ENCODE data around the gene SCGB2B2.
"Not testable (repeated sequence)": the region's sequence is repeated elsewhere in the genome, so short reads cannot be mapped to it uniquely, and the experiment has no call there.

SCGB2B2 gene

GRCh38 chr19:34668077-34668689 lies 8.8 kb downstream of the SCGB2B2 start:
- DNase-seq = peak in 2 of 3 experiments; percentile 53 to 59

DNA sequence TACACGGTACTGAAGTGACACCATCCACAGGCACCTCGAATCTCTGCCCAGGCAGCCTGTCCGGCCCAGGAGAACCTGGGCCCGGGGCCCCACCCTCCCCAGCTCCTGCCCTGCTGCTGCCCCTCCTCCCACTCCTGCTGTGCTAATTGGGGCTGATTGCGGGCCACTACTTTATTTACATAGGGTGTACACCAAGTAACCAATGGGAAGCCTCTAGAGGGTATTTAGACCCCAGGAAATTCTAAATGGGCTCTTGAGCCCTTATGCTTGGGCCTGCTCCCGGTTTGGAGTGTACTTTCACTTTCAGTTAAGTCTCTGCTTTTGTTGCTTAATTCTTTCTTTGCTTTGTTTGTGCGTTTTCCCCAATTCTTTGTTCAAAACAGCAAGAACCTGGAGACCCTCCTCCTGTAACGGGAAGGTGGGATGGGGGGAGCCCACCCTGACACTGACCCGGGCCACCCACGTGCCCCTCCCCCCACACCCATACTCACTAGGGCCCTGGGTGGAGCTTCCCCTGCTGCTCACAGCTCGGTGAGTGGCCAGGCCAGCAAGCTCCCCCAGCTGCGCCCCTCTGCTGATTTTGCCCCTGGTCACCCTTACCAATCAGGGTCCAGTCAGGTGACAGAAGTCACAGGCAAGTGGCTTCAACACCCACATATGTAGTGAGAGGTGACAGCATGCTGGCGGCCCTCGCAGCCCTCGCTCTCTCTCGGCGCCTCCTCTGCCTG lies 9.4 kb downstream of the SCGB2B2 start:
- DNase-seq = peak; percentile 31 to 88 (median 79)

DNA sequence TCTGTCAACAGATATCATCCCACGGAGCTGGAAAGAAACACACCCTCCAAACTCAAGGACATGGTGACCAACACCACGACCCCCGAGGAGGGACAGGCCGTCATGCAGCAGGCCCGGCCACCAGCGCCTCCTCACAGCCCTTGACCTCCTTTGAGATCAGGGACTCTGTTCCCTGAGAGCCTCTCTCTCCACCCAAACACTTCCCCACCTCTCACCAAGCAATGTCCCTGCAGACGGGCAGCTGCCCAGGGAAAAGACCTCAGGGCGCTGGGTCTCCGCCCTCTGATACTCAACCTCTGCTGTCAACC lies 10.0 kb downstream of the SCGB2B2 start:
- no peak for DNase-seq

GRCh38 chr19:34666200-34666957 lies 10.6 kb downstream of the SCGB2B2 start:
- DNase-seq = no peak

GRCh38 chr19:34665275-34665674 lies 11.7 kb downstream of the SCGB2B2 start:
- DNase-seq = not testable (repeated sequence)

DNA sequence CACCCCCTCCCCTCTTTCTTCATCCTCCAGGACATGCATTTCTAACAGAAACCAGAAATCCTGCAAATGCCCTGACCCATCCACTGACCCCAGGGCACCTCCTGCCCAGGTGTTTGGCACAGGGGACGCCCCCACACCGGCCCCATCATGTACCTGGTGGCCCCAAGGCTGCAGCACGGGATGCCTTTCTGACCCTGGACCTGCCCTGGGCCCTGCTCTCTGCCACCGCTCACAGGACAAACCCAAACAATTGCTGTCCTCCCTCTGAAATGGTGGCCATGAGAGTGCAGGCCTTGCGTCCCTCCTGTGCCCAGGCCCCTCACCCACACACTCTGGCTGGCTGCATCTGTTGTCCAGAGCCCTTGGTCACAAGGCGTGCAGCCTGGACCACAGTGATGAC lies 12.1 kb downstream of the SCGB2B2 start:
- no peak for DNase-seq

DNA sequence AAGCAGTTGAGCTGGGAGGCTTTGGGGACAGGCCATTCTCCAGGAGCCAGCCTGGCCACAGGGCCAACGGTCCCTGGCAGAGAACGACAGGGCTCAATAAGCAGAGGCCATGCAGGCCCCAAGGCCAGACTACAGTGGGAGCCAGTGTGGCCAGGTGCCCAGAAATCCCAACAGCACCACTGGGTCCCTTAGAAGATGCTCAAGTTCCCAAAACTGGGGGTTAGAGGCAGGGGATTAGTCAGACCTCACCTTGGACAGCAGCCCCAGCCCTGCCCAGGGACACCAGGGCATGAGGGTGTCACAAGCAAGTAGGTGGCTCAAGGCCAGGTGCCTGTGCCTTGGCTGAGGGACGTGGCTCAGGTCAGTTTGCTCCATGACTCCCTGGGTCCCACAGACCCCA lies 12.8 kb downstream of the SCGB2B2 start:
- DNase-seq = no peak

GRCh38 chr19:34662919-34663318 lies 14.0 kb downstream of the SCGB2B2 start:
- peak; percentile 3 to 56 (median 14) for DNase-seq

- DNase-seq = no peak
Observed at GRCh38 chr19:34661357-34661756, 15.6 kb downstream of the SCGB2B2 start.

GRCh38 chr19:34655651-34656050 lies 21.3 kb downstream of the SCGB2B2 start:
- no peak for DNase-seq

DNA sequence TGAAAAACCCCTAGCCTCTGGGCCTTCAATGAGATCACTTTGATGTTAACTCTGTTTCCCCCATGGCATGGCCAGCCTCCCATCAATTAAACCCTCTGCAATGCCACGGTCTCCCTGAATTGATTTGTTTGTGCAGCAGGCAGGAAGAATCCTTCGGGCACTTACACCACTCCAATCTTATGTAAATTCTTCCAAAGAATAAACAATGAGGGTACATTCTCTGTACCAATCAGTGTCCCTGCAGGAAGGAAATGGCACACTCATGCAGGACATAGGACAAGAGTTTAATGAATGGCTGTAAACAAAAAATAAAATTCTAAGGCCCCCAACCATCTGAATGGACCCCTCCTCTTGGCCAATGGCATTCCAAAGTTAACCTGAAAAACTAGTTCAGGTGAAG lies 22.2 kb downstream of the SCGB2B2 start:
- DNase-seq = no peak

DNA sequence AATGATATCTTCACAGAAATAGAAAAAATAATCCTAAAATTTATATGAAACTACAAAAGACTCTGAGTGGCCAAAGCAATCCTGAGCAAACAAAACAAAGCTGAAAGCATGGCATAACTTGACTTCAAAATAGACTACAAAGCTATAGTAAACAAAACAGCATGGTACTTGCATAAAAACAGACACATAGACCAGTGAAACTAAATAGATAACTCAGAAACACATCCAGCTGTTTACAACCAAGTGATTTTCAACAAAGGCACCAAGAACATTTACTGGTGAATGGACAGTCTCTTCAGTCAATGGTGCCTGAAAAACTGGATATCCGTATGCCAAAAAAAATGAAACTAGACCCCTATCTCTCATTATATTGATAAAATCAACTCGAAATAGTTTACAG lies 25.2 kb downstream of the SCGB2B2 start:
- no peak for DNase-seq

GRCh38 chr19:34649886-34650543 lies 26.9 kb downstream of the SCGB2B2 start:
- no peak for DNase-seq

GRCh38 chr19:34645551-34645950 lies 31.4 kb downstream of the SCGB2B2 start:
- DNase-seq = peak in 1 of 3 experiments; percentile 17

DNA sequence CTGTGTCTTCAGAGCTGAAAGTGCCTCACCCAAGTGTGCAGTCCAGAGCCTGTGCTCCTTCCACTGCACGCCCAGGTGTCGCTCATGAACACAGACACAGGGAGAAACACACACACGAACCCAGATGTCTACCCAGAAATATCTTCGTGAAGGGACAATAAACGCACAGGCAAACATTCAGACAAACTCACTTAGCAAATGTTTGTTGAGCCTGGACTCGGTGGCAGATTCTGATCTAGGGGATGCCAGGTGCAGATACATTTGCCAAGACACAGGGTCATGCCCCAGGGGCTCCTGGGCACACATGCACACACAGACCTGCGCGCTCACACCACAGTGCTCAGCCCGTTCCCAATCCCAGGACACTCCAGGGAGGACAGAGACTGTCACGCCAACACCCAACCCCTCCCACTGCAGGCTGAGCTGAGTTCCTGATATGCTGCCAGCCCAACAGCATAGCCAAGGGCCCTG lies 31.9 kb downstream of the SCGB2B2 start:
- no peak for DNase-seq

DNA sequence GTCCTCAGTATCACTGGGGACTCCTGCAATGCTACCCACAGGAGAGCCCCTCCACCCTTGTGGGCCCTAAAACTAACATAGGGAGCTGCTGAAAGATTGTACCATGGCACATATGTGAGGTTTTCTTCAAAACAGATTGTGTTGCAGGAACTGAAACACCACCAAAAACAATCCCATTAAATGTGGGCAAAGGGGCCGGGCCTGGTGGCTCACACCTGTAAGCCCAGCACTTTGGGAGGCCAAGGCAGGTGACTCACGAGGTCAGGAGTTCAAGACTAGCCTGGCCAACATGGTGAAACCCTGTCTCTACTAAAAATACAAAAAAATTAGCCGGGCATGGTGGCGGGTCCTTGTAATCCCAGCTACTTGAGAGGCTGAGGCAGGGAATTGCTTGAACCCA lies 34.7 kb downstream of the SCGB2B2 start:
- DNase-seq = no peak

DNA sequence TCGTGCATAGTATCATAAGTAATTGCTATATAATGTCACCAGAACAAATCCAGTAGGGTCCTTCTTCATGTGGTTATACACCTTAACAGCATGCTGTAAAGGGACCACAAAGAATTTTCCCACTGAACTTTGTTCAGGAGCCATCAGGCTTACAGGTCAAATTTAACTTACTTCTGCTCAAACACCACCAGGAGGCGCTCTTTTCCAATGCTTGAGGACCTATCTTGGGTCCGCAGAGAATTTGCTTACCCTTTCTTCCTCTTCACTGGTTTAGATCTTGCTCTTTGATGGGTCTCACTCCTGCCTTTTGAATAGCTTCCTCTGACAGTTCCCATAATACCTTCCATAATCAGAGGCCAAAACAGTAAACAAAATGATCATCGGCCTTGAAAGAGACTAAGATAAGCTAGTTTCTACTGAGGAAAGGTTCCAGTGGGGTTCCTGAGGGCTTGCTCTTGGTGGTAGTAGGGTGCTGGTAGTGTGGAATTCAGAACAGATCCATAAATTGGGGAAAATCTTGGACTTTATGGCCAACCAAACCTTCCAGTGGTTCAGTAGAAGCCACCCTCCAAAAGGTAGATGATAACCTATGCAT lies 37.4 kb downstream of the SCGB2B2 start:
- peak; percentile 53 to 89 (median 76) for DNase-seq

DNA sequence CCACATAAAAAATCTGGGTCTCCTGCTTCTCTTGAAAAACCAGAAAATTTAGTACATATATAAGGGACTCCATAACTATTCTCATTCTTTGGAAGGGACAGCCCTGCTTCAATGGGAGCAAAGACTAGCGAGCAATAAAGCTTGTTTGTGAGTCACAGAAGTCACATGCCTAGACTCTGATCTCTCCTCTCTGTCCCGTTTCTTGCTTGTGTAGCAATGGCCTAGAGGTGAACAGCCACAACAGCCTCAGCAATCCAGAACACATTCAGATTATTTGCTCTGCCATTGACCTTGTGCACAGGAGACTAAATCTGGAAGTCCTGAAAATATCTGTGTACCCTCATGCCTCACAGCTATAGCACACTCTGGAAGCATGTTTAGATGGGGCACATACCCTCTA lies 43.2 kb downstream of the SCGB2B2 start:
- no peak for DNase-seq
